ENCODE data around the gene MOCS1. TPM values are rescaled to one million over a fixed set of nuclear protein-coding genes. Genes with fewer than 3 reads are reported as not detected.
A peak's percentile ranks its signal among the peaks of the same experiment; 100 is the strongest.

MOCS1 gene
- total and polyA plus RNA-seq, 4 donors, result 14.0 to 39.0 (median 27.5) TPM

GRCh38 chr6:39859025-39859424 lies 75.2 kb downstream of the MOCS1 start:
- ATAC-seq (ENCODE audit: low FRiP score) (no peak), DNase-seq (no peak)
- WGBS, 2 donors, result 85 to 90% methylated on average over 2 of the region's 2 CpGs
- Histone ChIP-seq H3K4me3 (ENCODE audit: low read length in 2 of 2) (no peak overlapping the region), H3K4me1 (ENCODE audit: control insufficient read depth in 1 of 2, insufficient read depth in 2 of 2, low read length in 2 of 2) (no peaks in the 10 kb centered on the region), H3K27ac (ENCODE audit: low read depth in 1 of 2, low read length in 2 of 2) (no peak overlapping the region), H3K36me3 (ENCODE audit: control insufficient read depth in 1 of 2, insufficient read depth in 2 of 2, low read length in 1 of 2) (peaks cover 0 to 3% of the 10 kb centered on the region in 2 donors), H3K27me3 (ENCODE audit: control insufficient read depth in 1 of 2, insufficient read depth in 2 of 2, low read length in 1 of 2) (no peaks in the 10 kb centered on the region), H3K9me3 (ENCODE audit: control insufficient read depth, low read length) (no peaks in the 10 kb centered on the region)
- intact Hi-C loops (cut with DNase I), result no loop called here

GRCh38 chr6:39855356-39855995 lies 78.8 kb downstream of the MOCS1 start:
- intact Hi-C loops (cut with DNase I), result no loop called here
- 7 to 11% methylated on average over 7 of the region's 7 CpGs for WGBS, 2 donors
- DNase-seq, result no peak
- Histone ChIP-seq H3K27me3 (ENCODE audit: control insufficient read depth in 1 of 2, insufficient read depth in 2 of 2, low read length in 1 of 2) (no peaks in the 10 kb centered on the region), H3K36me3 (ENCODE audit: control insufficient read depth in 1 of 2, insufficient read depth in 2 of 2, low read length in 1 of 2) (no peaks in the 10 kb centered on the region), H3K9me3 (ENCODE audit: control insufficient read depth, low read length) (no peaks in the 10 kb centered on the region), H3K4me3 (ENCODE audit: low read length in 2 of 2) (no peak overlapping the region), H3K27ac (ENCODE audit: low read depth in 1 of 2, low read length in 2 of 2) (peak overlapping the region; percentile 50 to 80), H3K4me1 (ENCODE audit: control insufficient read depth in 1 of 2, insufficient read depth in 2 of 2, low read length in 2 of 2) (peaks cover 3 to 11% of the 10 kb centered on the region in 2 donors)
- ATAC-seq (ENCODE audit: low FRiP score), result peak; percentile 45

Other genes starting within 250 kb of the MOCS1 start
- under 1 TPM; 0.39 to 0.42 TPM for gene KIF6, start 209.1 kb downstream of the MOCS1 start, total RNA-seq
- gene KIF6, start 209.1 kb downstream of the MOCS1 start, polyA plus RNA-seq, result under 1 TPM in 1 of 2 donors, not detected in 1; 0.63 TPM
- 10 to 100 TPM; 61.5 to 62.1 TPM for gene DAAM2, start 142.1 kb downstream of the MOCS1 start, total RNA-seq
- gene DAAM2, start 142.1 kb downstream of the MOCS1 start, polyA plus RNA-seq, result 10 to 100 TPM; 27.3 to 30.4 TPM